Measurements from ENCODE around the gene LNPK. TPM values are rescaled to one million over a fixed set of nuclear protein-coding genes. Genes with fewer than 3 reads are reported as not detected.

The LNPK gene
- polyA plus RNA-seq, 1 donor from 2014 or later = 46.7 TPM

GRCh38 chr2:176004934-176005333 lies 2.9 kb upstream of the LNPK start:
- H4K20me1 ChIP-seq (ENCODE audit: insufficient read depth) = no peaks in the 10 kb centered on the region
- H2AFZ ChIP-seq (ENCODE audit: low read depth, low read length) = no peak overlapping the region
- H3K79me2 ChIP-seq (replicated peaks; ENCODE audit: insufficient read depth, low read length) = peaks cover 7% of the 10 kb centered on the region

GRCh38 chr2:176003958-176004357 lies 1.9 kb upstream of the LNPK start:
- no peak overlapping the region for H3K9ac ChIP-seq (ENCODE audit: low read length)
- TF ChIP-seq CTCF (IDR thresholded peaks at IDR 0.05; ENCODE audit: poor library complexity, severe bottlenecking) (no peak), SMC3 (conservative IDR thresholded peaks at IDR 0.05; ENCODE audit: poor library complexity) (no peak), EP300 (conservative IDR thresholded peaks at IDR 0.05; ENCODE audit: poor library complexity, severe bottlenecking) (no peak), REST (IDR thresholded peaks at IDR 0.05; ENCODE audit: borderline replicate concordance) (no peak)
- no peaks in the 10 kb centered on the region for H3K9me2 ChIP-seq (ENCODE audit: insufficient read depth, low read length)
- no peaks in the 10 kb centered on the region for H3K9me3 ChIP-seq (ENCODE audit: low read length)
- peaks cover 4% of the 10 kb centered on the region for H3F3A ChIP-seq (ENCODE audit: insufficient read depth, low read length, poor library complexity, severe bottlenecking)
- H4K20me1 ChIP-seq (ENCODE audit: insufficient read depth) = no peaks in the 10 kb centered on the region
- H3K4me3 ChIP-seq (ENCODE audit: low read length) = no peak overlapping the region
- no peak overlapping the region for H2AFZ ChIP-seq (ENCODE audit: low read depth, low read length)
- H3K79me2 ChIP-seq (replicated peaks; ENCODE audit: insufficient read depth, low read length) = peaks cover 15% of the 10 kb centered on the region
- no peak overlapping the region for H3K4me2 ChIP-seq (ENCODE audit: low read length)
- H3K27ac ChIP-seq (ENCODE audit: low read length) = no peak overlapping the region
- no peaks in the 10 kb centered on the region for H3K27me3 ChIP-seq (ENCODE audit: insufficient read depth, low read depth, low read length)
- no peaks in the 10 kb centered on the region for H3K36me3 ChIP-seq (ENCODE audit: insufficient read depth, low read length)

More at GRCh38 chr2:176004934-176005333, 2.9 kb upstream of the LNPK start:
- Histone ChIP-seq H3K9me2 (ENCODE audit: insufficient read depth, low read length) (no peaks in the 10 kb centered on the region), H3K27ac (ENCODE audit: low read length) (no peak overlapping the region), H3K9me3 (ENCODE audit: low read length) (no peaks in the 10 kb centered on the region), H3K9ac (ENCODE audit: low read length) (no peak overlapping the region), H3K4me2 (ENCODE audit: low read length) (no peak overlapping the region), H3F3A (ENCODE audit: insufficient read depth, low read length, poor library complexity, severe bottlenecking) (peaks cover 4% of the 10 kb centered on the region), H3K27me3 (ENCODE audit: insufficient read depth, low read depth, low read length) (no peaks in the 10 kb centered on the region), H3K4me3 (ENCODE audit: low read length) (no peak overlapping the region), H3K36me3 (ENCODE audit: insufficient read depth, low read length) (no peaks in the 10 kb centered on the region)
- no peak for TF ChIP-seq MXI1 (conservative IDR thresholded peaks at IDR 0.05; ENCODE audit: poor library complexity, severe bottlenecking)

- no peaks in the 10 kb centered on the region for H4K20me1 ChIP-seq (ENCODE audit: insufficient read depth)
- H2AFZ ChIP-seq (ENCODE audit: low read depth, low read length) = peak overlapping the region; percentile 81
- H3K4me2 ChIP-seq (ENCODE audit: low read length) = peak overlapping the region; percentile 43
- H3K9me3 ChIP-seq (ENCODE audit: low read length) = no peaks in the 10 kb centered on the region
- peak overlapping the region; percentile 75 for H3K27ac ChIP-seq (ENCODE audit: low read length)
- peaks cover 4% of the 10 kb centered on the region for H3F3A ChIP-seq (ENCODE audit: insufficient read depth, low read length, poor library complexity, severe bottlenecking)
- H3K79me2 ChIP-seq (replicated peaks; ENCODE audit: insufficient read depth, low read length) = peaks cover 26% of the 10 kb centered on the region
- no peaks in the 10 kb centered on the region for H3K27me3 ChIP-seq (ENCODE audit: insufficient read depth, low read depth, low read length)
- H3K36me3 ChIP-seq (ENCODE audit: insufficient read depth, low read length) = no peaks in the 10 kb centered on the region
- TF ChIP-seq MXI1 (conservative IDR thresholded peaks at IDR 0.05; ENCODE audit: poor library complexity, severe bottlenecking) (no peak), POLR2AphosphoS5 (IDR thresholded peaks at IDR 0.05) (no peak), SMC3 (conservative IDR thresholded peaks at IDR 0.05; ENCODE audit: poor library complexity) (no peak), RAD21 (conservative IDR thresholded peaks at IDR 0.05) (no peak), CTCF (IDR thresholded peaks at IDR 0.05; ENCODE audit: poor library complexity, severe bottlenecking) (no peak), EP300 (conservative IDR thresholded peaks at IDR 0.05; ENCODE audit: poor library complexity, severe bottlenecking) (no peak), EZH2 (IDR thresholded peaks at IDR 0.05; ENCODE audit: borderline replicate concordance, insufficient read depth, low read length, poor library complexity, severe bottlenecking) (no peak), REST (IDR thresholded peaks at IDR 0.05; ENCODE audit: borderline replicate concordance) (no peak), TAF1 (IDR thresholded peaks at IDR 0.05; ENCODE audit: low read depth) (no peak)
- no peaks in the 10 kb centered on the region for H3K9me2 ChIP-seq (ENCODE audit: insufficient read depth, low read length)
- H3K4me3 ChIP-seq (ENCODE audit: low read length) = peak overlapping the region; percentile 86
- H3K9ac ChIP-seq (ENCODE audit: low read length) = peak overlapping the region; percentile 68
These were observed 682 bp upstream of the LNPK start for GRCh38 chr2:176002688-176003210.
